HG02623 (cell line): ENCODE data around the gene MAN2A2.
"Not testable (repeated sequence)": the region's sequence is repeated elsewhere in the genome, so short reads cannot be mapped to it uniquely, and the experiment has no call there.

Source experiments
- ATAC-seq: cut with Tn5 transposase; IDR thresholded peaks from one replicate; pipeline ENCODE4 v1.9.1; 2021; ENCODE audit warnings: moderate library complexity; ENCODE audit not compliant: unreplicated experiment

Gene MAN2A2

GRCh38 chr15:90902040-90902839 lies 862 bp upstream of the MAN2A2 start:
- ATAC-seq: peak; percentile 59

GRCh38 chr15:90903733-90904536 lies 833 bp downstream of the MAN2A2 start:
- no peak for ATAC-seq

- no peak for ATAC-seq
Observed at GRCh38 chr15:90904746-90905145, 1.6 kb downstream of the MAN2A2 start.

- ATAC-seq: no peak
Observed at GRCh38 chr15:90905306-90906180, 2.4 kb downstream of the MAN2A2 start.

GRCh38 chr15:90906181-90906849 lies 3.2 kb downstream of the MAN2A2 start:
- no peak for ATAC-seq

GRCh38 chr15:90907051-90907660 lies 4.1 kb downstream of the MAN2A2 start:
- no peak for ATAC-seq

GRCh38 chr15:90907838-90908507 lies 4.9 kb downstream of the MAN2A2 start:
- no peak for ATAC-seq

GRCh38 chr15:90909449-90909848 lies 6.3 kb downstream of the MAN2A2 start:
- not testable (repeated sequence) for ATAC-seq

- ATAC-seq: no peak
Observed at GRCh38 chr15:90909976-90910375, 6.9 kb downstream of the MAN2A2 start.

GRCh38 chr15:90910441-90911301 lies 7.6 kb downstream of the MAN2A2 start:
- ATAC-seq: no peak

- ATAC-seq: no peak
Observed at GRCh38 chr15:90911302-90911623, 8.2 kb downstream of the MAN2A2 start.

GRCh38 chr15:90911906-90912769 lies 9.0 kb downstream of the MAN2A2 start:
- ATAC-seq: no peak

- no peak for ATAC-seq
Observed at GRCh38 chr15:90912770-90913075, 9.6 kb downstream of the MAN2A2 start.

- ATAC-seq: no peak
Observed at GRCh38 chr15:90913398-90913944, 10.4 kb downstream of the MAN2A2 start.

- ATAC-seq: no peak
Observed at GRCh38 chr15:90914305-90915080, 11.4 kb downstream of the MAN2A2 start.

GRCh38 chr15:90915216-90915807 lies 12.2 kb downstream of the MAN2A2 start:
- no peak for ATAC-seq
